Effector memory CD4-positive, alpha-beta T cell (primary cell): ENCODE data around the gene CUZD1.

ENCODE experiments used
- DNase-seq, 3 donors: peaks; one replicate each; pipeline ENCODE4 v3.0.0-alpha.2; 2020
- H3K27ac ChIP-seq: 2 replicates; pipeline ENCODE4 v1.7.0; 2013; ENCODE audit warnings: mild to moderate bottlenecking, low read length, moderate library complexity; ENCODE audit not compliant: insufficient read depth, poor library complexity, severe bottlenecking
- H3K27me3 ChIP-seq: replicated peaks from 2 replicates; pipeline ENCODE4 v1.7.0; 2013; ENCODE audit warnings: mild to moderate bottlenecking, low read length; ENCODE audit not compliant: insufficient read depth, control insufficient read depth, poor library complexity, severe bottlenecking
- H3K36me3 ChIP-seq: 2 replicates; pipeline ENCODE4 v1.7.0; 2013; ENCODE audit warnings: mild to moderate bottlenecking, low read length, moderate library complexity; ENCODE audit not compliant: control insufficient read depth, insufficient read depth
- H3K4me1 ChIP-seq: 2 replicates; pipeline ENCODE4 v1.7.0; 2013; ENCODE audit warnings: low read length, mild to moderate bottlenecking; ENCODE audit not compliant: control insufficient read depth, insufficient read depth, poor library complexity, severe bottlenecking
- H3K4me3 ChIP-seq: 2 replicates; pipeline ENCODE4 v1.7.0; 2013; ENCODE audit warnings: low read length, low read depth, mild to moderate bottlenecking; ENCODE audit not compliant: insufficient read depth, poor library complexity, severe bottlenecking
- H3K9me3 ChIP-seq: 2 replicates; pipeline ENCODE4 v1.7.0; 2013; ENCODE audit warnings: mild to moderate bottlenecking, low read length, moderate library complexity; ENCODE audit not compliant: control insufficient read depth

CUZD1 gene

GRCh38 chr10:122844146-122844545 is 1.5 kb downstream of the CUZD1 start:
- H3K9me3 ChIP-seq = no peaks in the 10 kb centered on the region

DNA sequence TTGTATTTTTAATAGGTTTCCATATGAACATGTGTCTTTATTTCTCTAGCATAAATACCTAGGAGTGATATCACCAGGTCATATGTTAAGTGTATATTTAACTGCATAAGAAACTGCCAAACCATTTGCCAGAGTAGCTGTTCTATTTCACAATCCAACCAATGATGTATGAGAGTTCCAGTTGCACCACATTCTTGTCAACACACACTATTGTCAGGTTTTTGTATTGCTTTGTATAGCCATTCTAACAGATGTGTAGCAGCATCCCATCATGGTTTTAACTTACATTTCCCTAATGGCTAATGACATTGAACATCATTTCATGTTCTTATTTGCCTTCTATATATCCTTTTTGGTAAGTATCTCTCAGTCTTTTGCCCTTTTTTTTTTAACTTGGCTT is 4.1 kb downstream of the CUZD1 start:
- no peaks in the 10 kb centered on the region for H3K36me3 ChIP-seq
- H3K9me3 ChIP-seq = no peaks in the 10 kb centered on the region
- H3K4me1 ChIP-seq = no peaks in the 10 kb centered on the region
- DNase-seq = no peak
- H3K27ac ChIP-seq = no peak overlapping the region
- H3K27me3 ChIP-seq = no peaks in the 10 kb centered on the region
- no peak overlapping the region for H3K4me3 ChIP-seq

More at GRCh38 chr10:122844146-122844545, 1.5 kb downstream of the CUZD1 start:
- Histone ChIP-seq H3K36me3 (no peaks in the 10 kb centered on the region), H3K4me3 (no peak overlapping the region), H3K4me1 (no peaks in the 10 kb centered on the region), H3K27ac (no peak overlapping the region), H3K27me3 (no peaks in the 10 kb centered on the region)
- DNase-seq = no peak

GRCh38 chr10:122839505-122839904 is 6.2 kb downstream of the CUZD1 start:
- H3K36me3 ChIP-seq = no peaks in the 10 kb centered on the region
- DNase-seq = no peak
- H3K27ac ChIP-seq = no peak overlapping the region
- no peaks in the 10 kb centered on the region for H3K4me1 ChIP-seq
- no peaks in the 10 kb centered on the region for H3K9me3 ChIP-seq
- H3K27me3 ChIP-seq = no peaks in the 10 kb centered on the region
- no peak overlapping the region for H3K4me3 ChIP-seq

DNA sequence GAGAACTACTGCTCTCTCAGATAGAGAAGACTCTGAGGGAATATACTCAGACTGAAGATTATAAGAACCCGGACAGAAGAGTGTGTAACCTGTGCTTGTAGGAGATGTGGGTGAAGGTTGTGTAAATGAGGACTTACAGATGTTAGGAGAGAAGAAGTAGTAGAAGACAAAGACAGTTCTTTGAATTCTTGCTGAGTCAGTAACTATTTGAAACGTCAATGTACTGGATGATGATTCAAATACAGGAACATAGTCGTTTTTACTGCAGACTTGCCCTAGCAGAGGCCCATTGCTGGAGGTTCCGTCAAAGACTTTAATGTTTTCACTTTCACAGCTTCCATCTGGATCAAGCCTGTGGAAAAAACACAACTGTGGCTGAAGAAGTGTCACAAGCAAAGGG is 6.8 kb downstream of the CUZD1 start:
- no peaks in the 10 kb centered on the region for H3K4me1 ChIP-seq
- H3K27ac ChIP-seq = no peak overlapping the region
- no peaks in the 10 kb centered on the region for H3K27me3 ChIP-seq
- no peaks in the 10 kb centered on the region for H3K36me3 ChIP-seq
- no peaks in the 10 kb centered on the region for H3K9me3 ChIP-seq
- no peak for DNase-seq
- H3K4me3 ChIP-seq = no peak overlapping the region

DNA sequence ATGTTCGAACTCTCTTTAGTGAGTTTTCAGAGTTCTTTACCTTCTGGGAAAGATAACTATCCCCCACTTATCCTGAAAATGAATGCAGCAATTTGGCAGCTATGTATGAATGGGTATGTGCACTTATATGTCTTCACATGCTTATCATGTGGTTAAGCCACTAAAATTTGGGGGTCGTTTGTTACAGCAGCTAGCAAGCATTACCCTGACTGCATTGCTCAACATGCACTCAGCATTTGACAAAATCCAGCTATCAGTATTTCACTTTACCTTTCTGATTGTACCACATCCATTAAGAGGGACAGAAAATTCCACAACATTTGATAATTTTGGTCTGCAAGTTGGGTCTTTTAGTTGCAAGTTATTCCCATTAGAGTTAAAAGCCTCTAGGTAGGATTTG is 9.7 kb downstream of the CUZD1 start:
- H3K4me1 ChIP-seq = no peaks in the 10 kb centered on the region
- H3K36me3 ChIP-seq = no peaks in the 10 kb centered on the region
- DNase-seq = no peak
- no peaks in the 10 kb centered on the region for H3K27me3 ChIP-seq
- no peaks in the 10 kb centered on the region for H3K9me3 ChIP-seq
- H3K27ac ChIP-seq = no peak overlapping the region
- H3K4me3 ChIP-seq = no peak overlapping the region

DNA sequence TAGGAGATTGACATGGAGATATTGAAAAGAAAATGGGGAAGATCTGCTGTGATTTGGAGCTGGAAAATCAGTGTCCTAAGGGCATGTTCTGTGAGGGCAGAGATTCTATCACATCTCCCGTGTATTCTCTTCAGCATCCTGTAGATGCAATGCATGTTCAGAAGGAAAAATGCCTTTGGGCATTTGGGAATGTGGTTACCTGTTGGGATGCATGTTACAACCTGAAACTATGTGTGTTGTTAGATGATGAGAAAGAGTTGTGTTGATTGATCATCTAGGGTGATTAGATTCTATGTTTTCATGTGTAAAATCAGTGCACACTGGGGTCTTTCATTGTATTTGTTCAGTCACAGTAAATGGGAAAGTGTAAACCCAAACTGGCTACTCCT is 14.7 kb downstream of the CUZD1 start:
- DNase-seq = no peak
- H3K9me3 ChIP-seq = no peaks in the 10 kb centered on the region

DNA sequence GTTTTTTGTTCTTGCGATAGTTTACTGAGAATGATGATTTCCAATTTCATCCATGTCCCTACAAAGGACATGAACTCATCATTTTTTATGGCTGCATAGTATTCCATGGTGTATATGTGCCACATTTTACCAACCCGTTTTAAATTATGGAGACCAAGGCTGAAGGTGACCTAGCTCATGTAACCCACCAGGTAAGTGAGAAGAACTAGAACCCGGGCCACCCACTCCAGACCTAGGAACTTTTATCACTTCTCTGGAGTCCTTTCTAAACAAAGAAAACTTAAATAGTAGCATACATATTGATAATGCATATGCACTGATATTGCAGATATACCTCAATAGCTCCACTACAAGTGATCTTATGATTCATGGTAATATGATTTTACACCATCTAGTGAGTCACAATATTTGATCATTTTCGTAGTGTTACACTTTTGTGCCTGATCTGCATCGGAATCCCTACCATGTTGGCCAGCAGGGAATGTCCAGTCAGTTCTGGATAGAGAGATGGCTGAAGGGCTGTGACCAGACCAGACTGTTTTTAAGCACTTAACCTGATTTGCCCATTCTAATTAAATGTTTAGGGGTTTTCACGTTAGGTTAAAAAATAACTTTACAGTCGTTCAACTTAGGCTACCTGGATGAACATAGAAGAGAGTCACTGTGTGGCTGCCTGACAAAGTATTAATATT is 15.2 kb downstream of the CUZD1 start:
- H3K27ac ChIP-seq = no peak overlapping the region
- DNase-seq = no peak
- H3K4me1 ChIP-seq = no peaks in the 10 kb centered on the region
- no peaks in the 10 kb centered on the region for H3K9me3 ChIP-seq
- H3K4me3 ChIP-seq = no peak overlapping the region
- no peaks in the 10 kb centered on the region for H3K27me3 ChIP-seq
- H3K36me3 ChIP-seq = no peaks in the 10 kb centered on the region

More for the DNA sequence above, 14.7 kb downstream of the CUZD1 start:
- no peaks in the 10 kb centered on the region for H3K36me3 ChIP-seq
- no peaks in the 10 kb centered on the region for H3K27me3 ChIP-seq
- H3K4me1 ChIP-seq = no peaks in the 10 kb centered on the region
- H3K27ac ChIP-seq = no peak overlapping the region
- H3K4me3 ChIP-seq = no peak overlapping the region

- Histone ChIP-seq H3K9me3 (no peaks in the 10 kb centered on the region), H3K4me3 (no peak overlapping the region), H3K27ac (no peak overlapping the region), H3K4me1 (no peaks in the 10 kb centered on the region), H3K27me3 (no peaks in the 10 kb centered on the region), H3K36me3 (no peaks in the 10 kb centered on the region)
- DNase-seq = no peak
Observed at GRCh38 chr10:122829454-122829853, 16.2 kb downstream of the CUZD1 start.

- H3K9me3 ChIP-seq = no peaks in the 10 kb centered on the region
- no peaks in the 10 kb centered on the region for H3K4me1 ChIP-seq
- H3K27me3 ChIP-seq = no peaks in the 10 kb centered on the region
- H3K27ac ChIP-seq = no peak overlapping the region
- no peak overlapping the region for H3K4me3 ChIP-seq
- no peak for DNase-seq
- H3K36me3 ChIP-seq = no peaks in the 10 kb centered on the region
Observed at GRCh38 chr10:122828716-122829255, 16.9 kb downstream of the CUZD1 start.

GRCh38 chr10:122827302-122827701 is 18.4 kb downstream of the CUZD1 start:
- H3K27ac ChIP-seq = no peak overlapping the region
- no peak for DNase-seq
- no peak overlapping the region for H3K4me3 ChIP-seq
- H3K4me1 ChIP-seq = no peaks in the 10 kb centered on the region
- no peaks in the 10 kb centered on the region for H3K27me3 ChIP-seq
- no peaks in the 10 kb centered on the region for H3K36me3 ChIP-seq
- no peaks in the 10 kb centered on the region for H3K9me3 ChIP-seq
